KMS-11 (cell line): ENCODE measurements around the gene CPEB4.

Experiments
- H2AFZ ChIP-seq: fragments of 200-600 bp; sonication (generic); 2 replicates; pipeline ENCODE4 v1.6.1; 2016; ENCODE audit warnings: antibody characterized with exemption, mixed run types, low read depth
- H3K27ac ChIP-seq: fragments of 200-600 bp; sonication (generic); 2 replicates; pipeline ENCODE4 v1.6.1; 2016; ENCODE audit warnings: mild to moderate bottlenecking, mixed run types
- H3K27me3 ChIP-seq: fragments of 200-600 bp; sonication (generic); 2 replicates; pipeline ENCODE4 v1.6.1; 2017; ENCODE audit warnings: mild to moderate bottlenecking, low read depth, mixed run types, moderate library complexity; ENCODE audit not compliant: insufficient read depth
- H3K36me3 ChIP-seq: fragments of 200-600 bp; sonication (generic); 2 replicates; pipeline ENCODE4 v1.6.1; 2017; ENCODE audit warnings: mild to moderate bottlenecking, mixed run types; ENCODE audit not compliant: insufficient read depth
- H3K4me1 ChIP-seq: fragments of 200-600 bp; sonication (generic); 2 replicates; pipeline ENCODE4 v1.6.1; 2016; ENCODE audit warnings: mild to moderate bottlenecking, low read depth, mixed run types; ENCODE audit not compliant: poor library complexity, severe bottlenecking
- H3K4me2 ChIP-seq: fragments of 200-600 bp; sonication (generic); 2 replicates; pipeline ENCODE4 v1.7.0; 2016; ENCODE audit warnings: mild to moderate bottlenecking, mixed run types
- H3K4me3 ChIP-seq: fragments of 200-600 bp; sonication (generic); IDR thresholded peaks from 2 replicates; pipeline ENCODE4 v1.6.1; 2017; ENCODE audit warnings: low read depth, low read length, mixed read lengths; ENCODE audit not compliant: insufficient read depth
- H3K79me2 ChIP-seq: fragments of 200-600 bp; sonication (generic); 2 replicates; pipeline ENCODE4 v1.6.1; 2016; ENCODE audit warnings: low read depth, mixed run types; ENCODE audit not compliant: insufficient read depth
- H3K9ac ChIP-seq: fragments of 200-600 bp; sonication (generic); 2 replicates; pipeline ENCODE4 v1.6.1; 2016; ENCODE audit warnings: mild to moderate bottlenecking, mixed run types
- H4K20me1 ChIP-seq: fragments of 200-600 bp; sonication (generic); 2 replicates; pipeline ENCODE4 v1.6.1; 2016; ENCODE audit warnings: mild to moderate bottlenecking, mixed run types; ENCODE audit not compliant: insufficient read depth
- CTCF ChIP-seq: fragments of 200-600 bp; sonication (generic); conservative IDR thresholded peaks from 2 replicates; pipeline ENCODE4 v1.6.1; 2017; ENCODE audit warnings: low read depth, mild to moderate bottlenecking, antibody characterized with exemption, low read length, moderate library complexity, mixed read lengths

The CPEB4 gene

GRCh38 chr5:173950829-173951228, 62.7 kb downstream of the CPEB4 start:
- no peaks in the 10 kb centered on the region for H3K36me3 ChIP-seq
- H3K27ac ChIP-seq = no peak overlapping the region; the same call in 1 of the 2 replicates
- H4K20me1 ChIP-seq = no peaks in the 10 kb centered on the region
- H3K27me3 ChIP-seq = no peaks in the 10 kb centered on the region
- H3K4me3 ChIP-seq = no peak overlapping the region
- peak overlapping the region; percentile 45; the same call in 1 of the 2 replicates for H3K4me2 ChIP-seq
- no peak overlapping the region for H2AFZ ChIP-seq
- H3K9ac ChIP-seq = no peak overlapping the region
- no peaks in the 10 kb centered on the region for H3K79me2 ChIP-seq
- no peak for TF ChIP-seq CTCF
- peaks cover 38% of the 10 kb centered on the region for H3K4me1 ChIP-seq

- no peak for TF ChIP-seq CTCF
- H3K4me1 ChIP-seq = peaks cover 36% of the 10 kb centered on the region
- no peaks in the 10 kb centered on the region for H3K27me3 ChIP-seq
- H3K9ac ChIP-seq = no peak overlapping the region
- H3K79me2 ChIP-seq = no peaks in the 10 kb centered on the region
- no peaks in the 10 kb centered on the region for H3K36me3 ChIP-seq
- no peak overlapping the region for H3K4me3 ChIP-seq
- no peaks in the 10 kb centered on the region for H4K20me1 ChIP-seq
- H2AFZ ChIP-seq = no peak overlapping the region
- H3K27ac ChIP-seq = no peak overlapping the region
- H3K4me2 ChIP-seq = no peak overlapping the region
Observed at GRCh38 chr5:173953528-173954090, 65.5 kb downstream of the CPEB4 start.

GRCh38 chr5:173954671-173955521, 66.7 kb downstream of the CPEB4 start:
- H3K36me3 ChIP-seq = no peaks in the 10 kb centered on the region
- H2AFZ ChIP-seq = no peak overlapping the region
- H3K27ac ChIP-seq = no peak overlapping the region
- H3K4me3 ChIP-seq = no peak overlapping the region
- H3K27me3 ChIP-seq = no peaks in the 10 kb centered on the region
- no peak for TF ChIP-seq CTCF
- no peak overlapping the region for H3K4me2 ChIP-seq
- no peaks in the 10 kb centered on the region for H4K20me1 ChIP-seq
- H3K4me1 ChIP-seq = peaks cover 25% of the 10 kb centered on the region
- H3K9ac ChIP-seq = no peak overlapping the region
- H3K79me2 ChIP-seq = no peaks in the 10 kb centered on the region

GRCh38 chr5:173960986-173961385, 72.8 kb downstream of the CPEB4 start:
- H3K4me2 ChIP-seq = no peak overlapping the region
- H2AFZ ChIP-seq = no peak overlapping the region
- no peaks in the 10 kb centered on the region for H3K79me2 ChIP-seq
- no peak for TF ChIP-seq CTCF
- H4K20me1 ChIP-seq = no peaks in the 10 kb centered on the region
- H3K36me3 ChIP-seq = no peaks in the 10 kb centered on the region
- no peak overlapping the region for H3K4me3 ChIP-seq
- H3K27me3 ChIP-seq = no peaks in the 10 kb centered on the region
- no peak overlapping the region for H3K9ac ChIP-seq
- no peaks in the 10 kb centered on the region for H3K4me1 ChIP-seq
- no peak overlapping the region for H3K27ac ChIP-seq
